HG03575 (cell line): ENCODE results near the gene CTDSPL2.

Experiments
- ATAC-seq: cut with Tn5 transposase; IDR thresholded peaks from one replicate; pipeline ENCODE4 v1.9.1; 2021; ENCODE audit not compliant: unreplicated experiment, insufficient number of reproducible peaks, low FRiP score; ENCODE audit errors: extremely low read depth

Gene CTDSPL2

DNA sequence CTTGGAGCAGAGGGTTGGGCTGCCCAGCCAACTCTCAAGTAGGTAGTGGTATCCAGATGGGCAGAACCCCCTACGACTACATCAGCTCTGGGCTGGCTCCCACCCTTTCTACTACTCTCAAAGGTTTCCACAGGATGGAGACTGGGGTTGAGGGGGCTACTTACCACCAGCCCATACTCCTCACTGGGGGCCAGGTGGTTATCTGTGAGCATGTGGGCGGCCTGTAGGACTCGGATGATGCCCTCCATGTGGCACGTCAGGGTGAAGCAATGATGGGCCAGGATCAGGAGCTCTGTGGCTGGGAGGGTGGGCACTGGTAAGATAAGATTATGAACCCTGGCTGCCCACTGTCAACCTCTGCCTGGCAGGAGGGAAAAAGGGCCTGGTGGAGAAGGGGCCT, 142.9 kb downstream of the CTDSPL2 start:
- no peak for ATAC-seq

DNA sequence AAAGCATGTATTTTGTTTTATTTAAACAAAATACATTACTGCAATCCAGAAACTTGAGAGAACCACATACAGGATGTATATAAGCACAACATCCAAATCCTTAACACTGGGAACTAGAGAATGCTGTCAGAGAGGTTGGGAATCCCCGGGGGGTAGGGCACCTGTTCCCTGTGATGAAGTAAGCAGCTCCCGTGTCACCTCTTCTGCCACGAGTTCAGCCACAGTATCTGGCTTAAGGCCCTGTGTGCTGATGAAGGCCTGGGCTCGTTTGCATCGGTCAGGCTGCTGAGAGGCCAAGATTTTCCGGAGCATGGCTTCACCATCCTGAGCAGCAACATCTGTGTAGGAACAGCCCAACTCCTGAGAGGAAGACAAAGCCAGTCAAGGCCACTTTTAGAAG, 146.0 kb downstream of the CTDSPL2 start:
- no peak for ATAC-seq

DNA sequence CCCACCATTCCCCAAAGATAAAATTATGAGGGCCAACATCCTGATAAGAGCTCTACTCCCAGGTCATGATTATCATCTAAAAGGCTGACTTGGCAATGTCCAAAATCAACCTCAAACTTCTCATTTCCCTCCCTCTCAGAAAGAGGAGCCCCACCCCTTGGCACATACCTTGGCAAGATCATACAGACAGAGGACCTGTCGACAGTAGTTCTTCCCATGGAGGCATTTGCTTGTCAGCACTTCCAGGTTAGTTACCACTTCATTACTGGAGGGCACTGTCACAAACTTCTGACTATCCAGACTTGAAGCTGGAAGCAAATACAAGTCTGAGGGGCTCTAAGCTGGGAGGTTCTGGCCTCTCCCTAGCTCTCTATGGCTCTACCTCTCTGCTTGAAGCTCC, 147.3 kb downstream of the CTDSPL2 start:
- no peak for ATAC-seq
